Mammary epithelial cell (primary cell): ENCODE measurements around the gene SSMEM1.

Experiments used
- EZH2 ChIP-seq: IDR thresholded peaks from 2 replicates; pipeline ENCODE4 v1.6.1; 2012; ENCODE audit warnings: low read length, inconsistent platforms, borderline replicate concordance
- TF ChIP-seq, protein P1 (sequence below), 2 donors: IDR thresholded peaks in 1 of 2; conservative IDR thresholded peaks in 1 of 2; 2 replicates each; pipeline ENCODE4 v1.5.1; 2011 to 2012; ENCODE audit warnings: inconsistent platforms in 2 of 2, low read length in 2 of 2, mild to moderate bottlenecking in 2 of 2, control low read depth in 1 of 2, low read depth in 1 of 2; ENCODE audit not compliant: insufficient read depth in 1 of 2; ENCODE audit errors: extremely low read depth in 1 of 2

DNA sequence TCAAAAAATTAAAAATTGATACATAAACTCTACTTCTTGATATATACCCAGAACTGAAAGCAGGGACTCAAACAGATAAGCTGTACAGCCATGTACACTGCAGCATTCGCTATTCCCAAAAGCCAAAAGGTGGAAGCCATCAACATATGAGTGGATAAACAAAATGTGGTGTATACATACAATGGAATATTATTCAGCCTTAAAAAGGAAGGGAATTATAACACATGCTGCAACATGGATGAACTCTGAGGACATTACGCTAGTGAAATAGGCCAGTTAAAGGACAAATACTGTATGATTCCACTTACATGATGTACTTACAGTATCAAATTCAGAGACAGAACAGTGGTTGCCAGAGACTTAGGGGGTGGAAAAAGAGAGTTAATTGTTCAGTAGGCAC lies 10.6 kb upstream of the SSMEM1 start:
- TF ChIP-seq, protein P1, sequence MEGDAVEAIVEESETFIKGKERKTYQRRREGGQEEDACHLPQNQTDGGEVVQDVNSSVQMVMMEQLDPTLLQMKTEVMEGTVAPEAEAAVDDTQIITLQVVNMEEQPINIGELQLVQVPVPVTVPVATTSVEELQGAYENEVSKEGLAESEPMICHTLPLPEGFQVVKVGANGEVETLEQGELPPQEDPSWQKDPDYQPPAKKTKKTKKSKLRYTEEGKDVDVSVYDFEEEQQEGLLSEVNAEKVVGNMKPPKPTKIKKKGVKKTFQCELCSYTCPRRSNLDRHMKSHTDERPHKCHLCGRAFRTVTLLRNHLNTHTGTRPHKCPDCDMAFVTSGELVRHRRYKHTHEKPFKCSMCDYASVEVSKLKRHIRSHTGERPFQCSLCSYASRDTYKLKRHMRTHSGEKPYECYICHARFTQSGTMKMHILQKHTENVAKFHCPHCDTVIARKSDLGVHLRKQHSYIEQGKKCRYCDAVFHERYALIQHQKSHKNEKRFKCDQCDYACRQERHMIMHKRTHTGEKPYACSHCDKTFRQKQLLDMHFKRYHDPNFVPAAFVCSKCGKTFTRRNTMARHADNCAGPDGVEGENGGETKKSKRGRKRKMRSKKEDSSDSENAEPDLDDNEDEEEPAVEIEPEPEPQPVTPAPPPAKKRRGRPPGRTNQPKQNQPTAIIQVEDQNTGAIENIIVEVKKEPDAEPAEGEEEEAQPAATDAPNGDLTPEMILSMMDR (conservative IDR thresholded peaks at IDR 0.05 in 1 of 2, IDR thresholded peaks at IDR 0.05 in 1 of 2; ENCODE audit: extremely low read depth in 1 of 2, insufficient read depth in 1 of 2, low read depth in 1 of 2, low read length in 2 of 2) = no peak
- no peak for TF ChIP-seq EZH2
